Kidney epithelial cell (primary cell): ENCODE data around the gene CRELD2. TPM values are rescaled to one million over a fixed set of nuclear protein-coding genes. Genes with fewer than 3 reads are reported as not detected.

ENCODE experiments used
- DNase-seq: peaks from one replicate; pipeline ENCODE4 v3.0.0-alpha.2; 2010; ENCODE audit warnings: low read depth
- H3K27me3 ChIP-seq: 2 replicates; pipeline ENCODE4 v1.6.0; 2011; ENCODE audit warnings: low read length; ENCODE audit not compliant: control insufficient read depth, insufficient read depth
- H3K36me3 ChIP-seq: 2 replicates; pipeline ENCODE4 v1.5.1; 2011; ENCODE audit warnings: low read length; ENCODE audit not compliant: control insufficient read depth, insufficient read depth
- H3K4me3 ChIP-seq: 2 replicates; pipeline ENCODE4 v1.5.1; 2011; ENCODE audit warnings: low read depth, mild to moderate bottlenecking, control low read depth, low read length
- total RNA-seq: library from RNA; depleted of rRNA; stranded (reverse); fragments of >200 nt; gene quantifications from 2 replicates; pipeline ENCODE4 v1.2.3, GENCODE V29; 2015
- TF ChIP-seq, protein P1 (sequence below): IDR thresholded peaks from 2 replicates; pipeline ENCODE4 v1.5.1; 2011; ENCODE audit warnings: mild to moderate bottlenecking, moderate library complexity, low read length, control low read depth, inconsistent platforms; ENCODE audit not compliant: insufficient read depth, poor library complexity, severe bottlenecking

CRELD2 gene
- total RNA-seq, 1 donor from 2014 or later, result 68.2 TPM

DNA sequence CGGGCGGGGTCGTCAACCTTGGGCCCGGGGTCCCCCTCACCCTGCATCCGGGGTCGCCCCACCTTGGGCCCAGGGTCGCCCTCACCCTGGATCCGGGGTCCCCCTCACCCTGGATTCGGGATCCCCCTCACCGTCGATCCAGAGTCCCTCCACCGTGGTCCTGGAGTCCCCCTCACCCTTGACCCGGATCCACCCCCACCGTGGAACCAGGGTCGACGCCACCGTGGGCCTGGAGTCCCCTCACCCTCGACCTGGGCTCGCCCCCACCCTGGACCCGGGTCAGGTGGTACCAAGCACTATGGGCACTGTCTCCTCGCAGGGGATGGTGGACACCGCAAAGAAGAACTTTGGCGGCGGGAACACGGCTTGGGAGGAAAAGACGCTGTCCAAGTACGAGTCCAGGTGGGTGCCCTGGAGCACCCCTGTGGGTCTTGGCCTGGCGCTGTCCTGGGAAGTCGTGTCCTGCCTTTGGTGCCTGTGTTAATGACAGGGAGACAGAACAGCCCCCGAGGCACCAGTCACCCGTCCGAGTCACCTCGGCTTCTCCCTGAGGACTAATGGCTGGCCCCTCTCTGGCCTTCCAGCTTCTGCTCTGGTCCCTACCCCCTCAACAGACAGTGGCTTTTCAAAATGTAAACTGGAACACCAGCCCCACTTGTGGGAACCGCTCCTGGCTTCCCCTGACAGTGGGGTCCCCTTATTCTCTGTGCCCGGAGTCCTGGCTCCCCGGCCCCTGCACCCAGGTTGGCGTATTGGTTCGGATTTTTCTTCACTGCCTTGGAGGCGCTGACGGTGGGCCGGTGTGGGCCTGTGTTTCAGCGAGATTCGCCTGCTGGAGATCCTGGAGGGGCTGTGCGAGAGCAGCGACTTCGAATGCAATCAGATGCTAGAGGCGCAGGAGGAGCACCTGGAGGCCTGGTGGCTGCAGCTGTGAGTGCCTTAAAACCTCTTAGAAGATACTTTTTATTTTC lies 762 bp downstream of the CRELD2 start:
- Histone ChIP-seq H3K27me3 (no peaks in the 10 kb centered on the region), H3K36me3 (no peaks in the 10 kb centered on the region), H3K4me3 (peak overlapping the region; percentile 71)
- TF ChIP-seq, protein P1, sequence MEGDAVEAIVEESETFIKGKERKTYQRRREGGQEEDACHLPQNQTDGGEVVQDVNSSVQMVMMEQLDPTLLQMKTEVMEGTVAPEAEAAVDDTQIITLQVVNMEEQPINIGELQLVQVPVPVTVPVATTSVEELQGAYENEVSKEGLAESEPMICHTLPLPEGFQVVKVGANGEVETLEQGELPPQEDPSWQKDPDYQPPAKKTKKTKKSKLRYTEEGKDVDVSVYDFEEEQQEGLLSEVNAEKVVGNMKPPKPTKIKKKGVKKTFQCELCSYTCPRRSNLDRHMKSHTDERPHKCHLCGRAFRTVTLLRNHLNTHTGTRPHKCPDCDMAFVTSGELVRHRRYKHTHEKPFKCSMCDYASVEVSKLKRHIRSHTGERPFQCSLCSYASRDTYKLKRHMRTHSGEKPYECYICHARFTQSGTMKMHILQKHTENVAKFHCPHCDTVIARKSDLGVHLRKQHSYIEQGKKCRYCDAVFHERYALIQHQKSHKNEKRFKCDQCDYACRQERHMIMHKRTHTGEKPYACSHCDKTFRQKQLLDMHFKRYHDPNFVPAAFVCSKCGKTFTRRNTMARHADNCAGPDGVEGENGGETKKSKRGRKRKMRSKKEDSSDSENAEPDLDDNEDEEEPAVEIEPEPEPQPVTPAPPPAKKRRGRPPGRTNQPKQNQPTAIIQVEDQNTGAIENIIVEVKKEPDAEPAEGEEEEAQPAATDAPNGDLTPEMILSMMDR, result no peak
- DNase-seq, result no peak

DNA sequence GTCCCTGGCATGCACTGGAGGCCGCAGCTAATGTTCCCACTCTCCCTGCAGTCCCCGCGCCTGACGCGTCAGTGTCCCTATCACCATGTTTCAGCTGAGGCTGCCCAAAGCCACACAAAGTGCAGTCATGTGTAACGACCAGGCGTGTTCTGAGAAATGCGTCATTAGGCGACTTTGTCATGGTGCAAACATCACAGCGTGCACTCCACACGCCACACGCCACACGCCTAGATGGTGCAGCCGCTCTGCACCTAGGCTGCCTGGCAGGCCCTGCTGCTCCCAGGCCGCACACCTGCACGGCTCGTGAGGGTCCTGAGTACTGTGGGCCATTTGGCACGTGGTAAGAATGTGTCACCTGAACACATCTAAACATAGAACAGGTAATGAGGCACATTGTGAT lies 2.4 kb downstream of the CRELD2 start:
- H3K4me3 ChIP-seq, result no peak overlapping the region
- TF ChIP-seq, protein P1, result no peak
- H3K27me3 ChIP-seq, result no peaks in the 10 kb centered on the region
- H3K36me3 ChIP-seq, result no peaks in the 10 kb centered on the region
- DNase-seq, result no peak

DNA sequence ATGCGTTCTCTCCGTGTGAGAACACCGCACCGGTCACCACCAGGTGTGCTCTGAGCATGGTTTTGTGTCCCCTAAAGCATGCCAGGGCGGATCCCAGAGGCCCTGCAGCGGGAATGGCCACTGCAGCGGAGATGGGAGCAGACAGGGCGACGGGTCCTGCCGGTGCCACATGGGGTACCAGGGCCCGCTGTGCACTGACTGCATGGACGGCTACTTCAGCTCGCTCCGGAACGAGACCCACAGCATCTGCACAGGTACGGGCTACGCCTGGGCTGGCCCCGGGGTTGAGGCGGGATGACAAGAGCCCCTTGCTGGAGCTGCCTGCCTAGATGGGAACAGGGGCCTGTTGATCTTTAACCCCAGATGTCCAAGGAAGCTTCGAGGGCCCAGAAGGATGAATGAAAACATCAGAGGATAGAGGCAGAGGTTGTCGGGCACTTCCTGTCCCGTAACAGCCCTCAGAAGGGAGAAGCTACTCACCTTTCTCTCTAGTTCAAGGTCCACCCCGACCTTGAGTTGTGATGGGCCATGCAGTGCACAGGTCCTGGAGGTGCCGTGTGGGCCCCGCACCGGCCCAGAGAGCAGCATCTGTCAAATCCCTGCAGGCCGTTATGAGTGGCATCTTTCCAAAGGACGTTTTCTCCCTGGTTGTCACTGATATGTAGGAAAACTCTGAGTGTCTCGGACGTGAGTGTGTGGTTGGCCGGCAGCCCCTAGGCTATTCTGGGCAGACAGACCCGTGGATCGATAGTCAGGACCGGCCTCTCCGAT lies 3.3 kb downstream of the CRELD2 start:
- no peak overlapping the region for H3K4me3 ChIP-seq
- H3K27me3 ChIP-seq, result no peaks in the 10 kb centered on the region
- no peaks in the 10 kb centered on the region for H3K36me3 ChIP-seq
- DNase-seq, result no peak
- TF ChIP-seq, protein P1, result no peak

DNA sequence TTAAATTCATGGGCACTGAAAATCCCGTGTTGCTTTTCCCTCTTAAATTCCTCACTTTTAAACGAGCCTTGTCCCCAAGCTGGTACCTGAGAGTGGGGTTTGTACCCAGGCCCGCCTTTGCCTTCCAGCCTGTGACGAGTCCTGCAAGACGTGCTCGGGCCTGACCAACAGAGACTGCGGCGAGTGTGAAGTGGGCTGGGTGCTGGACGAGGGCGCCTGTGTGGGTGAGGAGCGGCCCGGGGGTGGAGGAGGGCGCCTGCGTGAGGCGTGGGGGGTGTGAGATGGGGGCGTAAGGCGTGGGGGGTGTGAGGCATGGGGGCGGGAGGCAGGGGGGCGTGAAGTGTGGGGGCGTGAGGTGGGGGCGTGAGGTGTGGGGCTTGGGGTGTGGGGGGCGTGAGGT lies 4.0 kb downstream of the CRELD2 start:
- no peak for DNase-seq
- TF ChIP-seq, protein P1, result no peak

DNA sequence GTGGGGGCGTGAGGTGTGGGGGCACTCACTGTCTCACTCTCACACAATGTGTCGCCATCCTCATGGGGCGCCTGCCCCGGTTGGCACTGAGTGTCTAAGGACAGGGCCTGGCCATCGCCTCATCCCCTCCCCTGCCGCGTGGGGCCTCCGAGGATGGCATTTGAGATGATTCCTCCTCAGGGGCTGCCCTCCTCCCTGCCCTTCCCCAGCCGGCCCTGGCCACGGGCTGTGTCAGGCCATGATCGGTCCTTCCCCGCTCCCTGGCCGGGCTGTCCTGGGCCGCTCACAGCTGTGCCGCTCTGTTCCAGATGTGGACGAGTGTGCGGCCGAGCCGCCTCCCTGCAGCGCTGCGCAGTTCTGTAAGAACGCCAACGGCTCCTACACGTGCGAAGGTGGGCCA lies 4.5 kb downstream of the CRELD2 start:
- Histone ChIP-seq H3K4me3 (no peak overlapping the region), H3K27me3 (no peaks in the 10 kb centered on the region), H3K36me3 (no peaks in the 10 kb centered on the region)
- TF ChIP-seq, protein P1, result no peak
- DNase-seq, result no peak

More for the DNA sequence above, 4.0 kb downstream of the CRELD2 start:
- Histone ChIP-seq H3K27me3 (no peaks in the 10 kb centered on the region), H3K4me3 (no peak overlapping the region), H3K36me3 (no peaks in the 10 kb centered on the region)
